Mesenchymal stem cell (in vitro differentiated cells and primary cell): ENCODE measurements around the gene CEP170B.

Experiments used
- DNase-seq: peaks from one replicate; pipeline ENCODE4 v3.0.0-alpha.2; 2013
- H2AFZ ChIP-seq: one replicate; pipeline ENCODE4 v1.6.1; 2013; ENCODE audit warnings: low read depth, mild to moderate bottlenecking, control low read depth, inconsistent platforms, low read length, moderate library complexity
- H2AK5ac ChIP-seq: 2 replicates; pipeline ENCODE4 v1.6.1; 2013; ENCODE audit warnings: low read length, moderate library complexity, mild to moderate bottlenecking, inconsistent platforms; ENCODE audit not compliant: severe bottlenecking
- H2BK120ac ChIP-seq: one replicate; pipeline ENCODE4 v1.6.1; 2013; ENCODE audit warnings: low read depth, mild to moderate bottlenecking, inconsistent platforms, low read length, moderate library complexity
- H2BK12ac ChIP-seq, 2 experiments: one replicate each; pipeline ENCODE4 v1.6.1; 2013; ENCODE audit warnings: inconsistent platforms in 2 of 2, low read length in 2 of 2, mild to moderate bottlenecking in 2 of 2, moderate library complexity in 2 of 2, control low read depth in 1 of 2
- H2BK15ac ChIP-seq: one replicate; pipeline ENCODE4 v1.6.1; 2013; ENCODE audit warnings: mild to moderate bottlenecking, low read depth, inconsistent platforms; ENCODE audit not compliant: poor library complexity, severe bottlenecking
- H2BK5ac ChIP-seq: 2 replicates; pipeline ENCODE4 v1.6.1; 2013; ENCODE audit warnings: low read depth, mild to moderate bottlenecking, low read length, control low read depth, inconsistent platforms; ENCODE audit not compliant: poor library complexity, severe bottlenecking
- H3K14ac ChIP-seq, 2 experiments: one replicate each; pipeline ENCODE4 v1.6.1; 2013; ENCODE audit warnings: inconsistent platforms in 2 of 2, low read length in 2 of 2, control low read depth in 1 of 2, mild to moderate bottlenecking in 1 of 2, moderate library complexity in 1 of 2
- H3K18ac ChIP-seq, 2 experiments: one replicate each; pipeline ENCODE4 v1.6.1; 2013; ENCODE audit warnings: inconsistent platforms in 2 of 2, low read length in 2 of 2, control low read depth in 1 of 2, low read depth in 1 of 2, mild to moderate bottlenecking in 1 of 2
- H3K23ac ChIP-seq, 2 experiments: one replicate each; pipeline ENCODE4 v1.6.1; 2013; ENCODE audit warnings: inconsistent platforms in 2 of 2, low read length in 2 of 2, mild to moderate bottlenecking in 2 of 2, moderate library complexity in 2 of 2, control low read depth in 1 of 2
- H3K27ac ChIP-seq: 2 replicates; pipeline ENCODE4 v1.5.1; 2013; ENCODE audit warnings: mild to moderate bottlenecking, moderate library complexity, low read length, control low read depth, inconsistent platforms; ENCODE audit not compliant: poor library complexity, severe bottlenecking
- H3K27me3 ChIP-seq, 2 experiments: 2 replicates each; pipeline versions ENCODE4 v1.6.1 to v1.7.0; 2013; ENCODE audit warnings: low read length in 2 of 2, mild to moderate bottlenecking in 2 of 2, moderate library complexity in 2 of 2, control low read depth in 1 of 2, inconsistent platforms in 1 of 2; ENCODE audit not compliant: control insufficient read depth in 1 of 2, insufficient read depth in 1 of 2
- H3K36me3 ChIP-seq, 2 experiments: 2 replicates each; pipeline versions ENCODE4 v1.6.1 to v1.7.0; 2013; ENCODE audit warnings: low read length in 2 of 2, control low read depth in 1 of 2, inconsistent platforms in 1 of 2, low read depth in 1 of 2, mild to moderate bottlenecking in 1 of 2; ENCODE audit not compliant: insufficient read depth in 2 of 2, control insufficient read depth in 1 of 2
- H3K4ac ChIP-seq, 2 experiments: one replicate each; pipeline ENCODE4 v1.6.1; 2013; ENCODE audit warnings: inconsistent platforms in 2 of 2, low read length in 2 of 2, mild to moderate bottlenecking in 2 of 2, moderate library complexity in 2 of 2, control low read depth in 1 of 2, low read depth in 1 of 2
- H3K4me1 ChIP-seq: 2 replicates; pipeline ENCODE4 v1.6.1; 2013; ENCODE audit warnings: low read depth, low read length, control low read depth; ENCODE audit not compliant: control insufficient read depth, insufficient read depth
- H3K4me2 ChIP-seq: 2 replicates; pipeline ENCODE4 v1.6.1; 2013; ENCODE audit warnings: low read length, mild to moderate bottlenecking, inconsistent platforms; ENCODE audit not compliant: poor library complexity, severe bottlenecking
- H3K4me3 ChIP-seq, 2 experiments: 2 replicates each; pipeline versions ENCODE4 v1.5.1 to v1.7.0; 2013; ENCODE audit warnings: low read length in 2 of 2, mild to moderate bottlenecking in 2 of 2, control low read depth in 1 of 2, low read depth in 1 of 2; ENCODE audit not compliant: insufficient read depth in 1 of 2
- H3K79me1 ChIP-seq: replicated peaks from 2 replicates; pipeline ENCODE4 v1.6.1; 2013; ENCODE audit warnings: mild to moderate bottlenecking, control low read depth, low read length, inconsistent platforms; ENCODE audit not compliant: poor library complexity, severe bottlenecking
- H3K9ac ChIP-seq: 2 replicates; pipeline ENCODE4 v1.7.0; 2013; ENCODE audit warnings: mild to moderate bottlenecking, low read length, moderate library complexity
- H3K9me3 ChIP-seq: 2 replicates; pipeline ENCODE4 v1.7.0; 2013; ENCODE audit warnings: mild to moderate bottlenecking, low read length; ENCODE audit not compliant: control insufficient read depth
- H4K8ac ChIP-seq: one replicate; pipeline ENCODE4 v1.6.1; 2013; ENCODE audit warnings: inconsistent platforms, mild to moderate bottlenecking, low read length, moderate library complexity
- H4K91ac ChIP-seq: one replicate; pipeline ENCODE4 v1.6.1; 2013; ENCODE audit warnings: mild to moderate bottlenecking, low read length, inconsistent platforms
- WGBS: methylation state at CpG from one replicate; pipeline ENCODE4 v1.1.7; 2013; ENCODE audit warnings: mixed read lengths; 5-methylcytosine and 5-hydroxymethylcytosine counted together

Gene CEP170B

GRCh38 chr14:104874571-104875411, 9.7 kb downstream of the CEP170B start:
- Histone ChIP-seq H3K23ac (no peak overlapping the region), H2BK15ac (no peak overlapping the region), H3K4me1 (peaks cover 39% of the 10 kb centered on the region), H2BK120ac (no peak overlapping the region), H4K91ac (no peak overlapping the region), H3K27ac (no peak overlapping the region), H3K18ac (no peak overlapping the region), H3K27me3 (no peaks in the 10 kb centered on the region), H4K8ac (no peak overlapping the region), H3K9me3 (no peaks in the 10 kb centered on the region), H3K4ac (no peak overlapping the region), H2BK5ac (no peak overlapping the region), H3K4me3 (no peak overlapping the region), H2AK5ac (no peak overlapping the region), H3K36me3 (peaks cover 10 to 60% of the 10 kb centered on the region in 2 experiments), H3K9ac (no peak overlapping the region), H3K14ac (no peak overlapping the region), H2BK12ac (no peak overlapping the region), H3K79me1 (peaks cover 58% of the 10 kb centered on the region), H2AFZ (no peak overlapping the region), H3K4me2 (no peak overlapping the region)
- DNase-seq: no peak
- WGBS: 90% methylated on average over 16 of the region's 16 CpGs

GRCh38 chr14:104875412-104875751, 10.3 kb downstream of the CEP170B start:
- Histone ChIP-seq H2BK5ac (no peak overlapping the region), H3K36me3 (peaks cover 12 to 64% of the 10 kb centered on the region in 2 experiments), H3K4me1 (peaks cover 39% of the 10 kb centered on the region), H3K27ac (no peak overlapping the region), H4K8ac (no peak overlapping the region), H3K23ac (no peak overlapping the region), H3K4ac (no peak overlapping the region), H3K79me1 (peaks cover 62% of the 10 kb centered on the region), H3K4me2 (no peak overlapping the region), H2BK15ac (no peak overlapping the region), H3K27me3 (no peaks in the 10 kb centered on the region), H3K9ac (no peak overlapping the region), H3K18ac (no peak overlapping the region), H2BK12ac (no peak overlapping the region), H2AK5ac (no peak overlapping the region), H4K91ac (peak overlapping the region; percentile 27), H3K14ac (no peak overlapping the region), H2BK120ac (no peak overlapping the region), H2AFZ (no peak overlapping the region), H3K4me3 (no peak overlapping the region), H3K9me3 (no peaks in the 10 kb centered on the region)
- WGBS: 92% methylated on average over 13 of the region's 13 CpGs
- DNase-seq: no peak

GRCh38 chr14:104875811-104876210, 10.7 kb downstream of the CEP170B start:
- no peak overlapping the region for H3K4me3 ChIP-seq
- H3K9me3 ChIP-seq: no peaks in the 10 kb centered on the region
- H2BK5ac ChIP-seq: no peak overlapping the region
- no peak overlapping the region for H2BK15ac ChIP-seq
- no peak overlapping the region for H3K27ac ChIP-seq
- no peak overlapping the region for H2AFZ ChIP-seq
- H2BK12ac ChIP-seq: no peak overlapping the region
- H3K4ac ChIP-seq: no peak overlapping the region
- H3K18ac ChIP-seq: no peak overlapping the region
- H2AK5ac ChIP-seq: no peak overlapping the region
- H3K79me1 ChIP-seq: peaks cover 62% of the 10 kb centered on the region
- WGBS: 97% methylated on average over 8 of the region's 8 CpGs
- no peaks in the 10 kb centered on the region for H3K27me3 ChIP-seq
- no peak overlapping the region for H4K8ac ChIP-seq
- H3K14ac ChIP-seq: no peak overlapping the region
- no peak overlapping the region for H4K91ac ChIP-seq
- H3K23ac ChIP-seq: no peak overlapping the region
- no peak overlapping the region for H3K9ac ChIP-seq
- peaks cover 16 to 65% of the 10 kb centered on the region in 2 experiments for H3K36me3 ChIP-seq
- no peak for DNase-seq
- H2BK120ac ChIP-seq: no peak overlapping the region
- peaks cover 39% of the 10 kb centered on the region for H3K4me1 ChIP-seq
- H3K4me2 ChIP-seq: no peak overlapping the region

- Histone ChIP-seq H3K23ac (no peak overlapping the region), H3K18ac (no peak overlapping the region), H3K4me3 (no peak overlapping the region), H3K79me1 (peaks cover 63% of the 10 kb centered on the region), H3K9me3 (no peaks in the 10 kb centered on the region), H2AFZ (no peak overlapping the region), H2BK5ac (no peak overlapping the region), H3K4ac (no peak overlapping the region), H3K4me1 (peaks cover 39% of the 10 kb centered on the region), H3K14ac (no peak overlapping the region), H4K8ac (no peak overlapping the region), H3K4me2 (no peak overlapping the region), H2AK5ac (no peak overlapping the region), H3K27ac (no peak overlapping the region), H3K9ac (no peak overlapping the region), H2BK15ac (no peak overlapping the region), H4K91ac (no peak overlapping the region), H3K36me3 (peaks cover 18 to 65% of the 10 kb centered on the region in 2 experiments), H2BK120ac (no peak overlapping the region), H2BK12ac (no peak overlapping the region), H3K27me3 (no peaks in the 10 kb centered on the region)
- 88% methylated on average over 7 of the region's 8 CpGs for WGBS
- DNase-seq: peak; percentile 39
Measured at GRCh38 chr14:104876251-104876699, 11.2 kb downstream of the CEP170B start.
